VCaP (cell line): ENCODE data around the gene ARHGAP26.

ENCODE experiments used
- H3K27ac ChIP-seq: fragments of 450-650 bp; 2 replicates; pipeline ENCODE4 v1.5.1; 2017
- CTCF ChIP-seq: fragments of 450-650 bp; conservative IDR thresholded peaks from 2 replicates; pipeline ENCODE4 v1.5.1; 2017; ENCODE audit warnings: mild to moderate bottlenecking, moderate library complexity

ARHGAP26 gene

GRCh38 chr5:143004361-143005145, 234.4 kb downstream of the ARHGAP26 start:
- no peak overlapping the region for H3K27ac ChIP-seq
- no peak for TF ChIP-seq CTCF

DNA sequence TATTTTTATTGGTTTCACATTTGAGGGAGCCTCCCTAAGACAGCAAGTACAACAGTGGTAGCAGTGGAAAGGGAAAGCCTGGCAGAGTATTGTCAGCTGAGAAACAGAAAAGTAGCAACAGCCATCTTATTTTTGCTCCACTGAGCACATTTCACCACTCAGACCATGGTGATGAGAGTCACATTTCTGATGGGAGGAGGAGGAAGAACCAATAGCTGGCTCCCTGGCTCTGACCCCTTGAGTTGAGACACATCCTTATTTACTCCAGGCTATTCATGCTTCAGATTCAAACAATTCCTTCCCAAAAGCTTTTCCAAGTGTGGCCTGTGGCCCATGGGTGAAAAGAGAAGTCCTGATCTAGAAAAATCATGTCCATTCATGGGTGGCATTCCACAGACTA, 236.3 kb downstream of the ARHGAP26 start:
- no peak overlapping the region for H3K27ac ChIP-seq
- TF ChIP-seq CTCF: no peak

DNA sequence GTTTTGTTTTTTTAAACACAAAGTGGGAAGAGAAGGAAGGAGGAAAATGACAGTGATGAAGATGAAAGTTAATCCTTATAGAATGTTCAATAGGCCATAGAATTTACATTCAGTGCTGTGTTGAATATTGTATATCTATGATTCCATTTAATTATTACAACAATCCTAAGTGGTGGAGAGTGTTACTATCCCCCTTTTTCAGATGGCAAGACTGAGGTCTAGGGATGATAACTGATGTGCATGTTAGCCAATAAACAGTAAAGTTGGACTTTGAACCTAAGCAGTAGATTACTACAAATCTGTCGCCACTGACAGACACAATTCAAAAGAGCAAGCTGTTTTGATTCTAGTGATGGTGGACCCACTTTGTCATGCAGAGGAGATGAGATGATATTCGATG, 237.9 kb downstream of the ARHGAP26 start:
- H3K27ac ChIP-seq: no peak overlapping the region
- TF ChIP-seq CTCF: no peak

DNA sequence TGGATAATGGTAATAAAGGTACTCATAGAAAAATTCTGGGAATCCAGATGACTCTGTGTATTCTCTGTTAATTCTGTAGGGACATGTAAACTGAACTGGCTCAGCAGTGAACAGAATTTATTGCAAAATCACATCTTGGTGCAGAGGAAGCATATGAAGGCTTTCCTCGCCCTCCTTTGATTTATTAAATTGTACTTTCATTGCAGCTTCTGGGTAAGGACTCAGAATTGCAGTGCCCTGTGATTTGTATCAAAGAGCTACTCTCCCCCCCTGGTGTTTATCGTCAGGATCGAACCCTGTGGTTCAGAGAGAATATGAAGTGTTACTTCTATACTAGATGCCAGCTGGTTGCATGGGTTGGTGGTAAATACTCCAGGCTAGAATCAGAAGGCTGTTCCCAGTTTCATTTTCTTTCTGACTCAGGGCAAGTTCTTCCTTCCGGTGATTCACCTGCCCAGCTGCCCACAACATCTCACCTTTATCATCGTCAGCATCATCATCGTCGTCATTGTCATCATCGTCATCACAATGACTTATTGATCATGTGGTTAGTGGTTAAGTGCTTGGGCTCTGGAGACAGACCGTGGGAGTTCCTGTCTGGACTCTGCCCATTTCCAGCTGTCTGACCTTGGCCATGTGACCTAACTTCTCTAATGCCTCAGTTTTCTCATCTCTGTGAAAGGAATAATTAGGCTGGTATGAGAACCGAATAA, 238.8 kb downstream of the ARHGAP26 start:
- no peak overlapping the region for H3K27ac ChIP-seq
- no peak for TF ChIP-seq CTCF

- no peak overlapping the region for H3K27ac ChIP-seq
- TF ChIP-seq CTCF: no peak
These were observed 240.2 kb downstream of the ARHGAP26 start for GRCh38 chr5:143010351-143010750.

DNA sequence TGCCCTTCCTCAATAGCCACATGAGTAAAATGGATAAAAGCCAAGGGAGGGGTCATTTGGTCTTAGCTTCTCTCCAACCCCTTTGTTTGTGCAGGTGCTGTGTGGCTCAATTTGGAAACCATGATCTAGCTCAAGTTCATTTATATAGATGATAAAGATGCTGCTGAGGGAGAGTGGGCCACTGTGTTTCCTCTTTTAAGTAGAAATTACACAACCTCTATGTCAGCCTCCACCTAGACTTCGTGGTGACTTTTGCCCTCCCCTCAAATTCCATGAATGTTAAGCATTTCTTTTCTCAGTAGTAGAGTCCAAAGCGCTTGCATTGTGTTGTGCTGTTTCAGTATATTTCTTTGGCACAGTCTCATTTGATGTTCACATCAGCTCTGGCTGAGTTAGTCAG, 241.4 kb downstream of the ARHGAP26 start:
- H3K27ac ChIP-seq: no peak overlapping the region

More for the DNA sequence above, 241.4 kb downstream of the ARHGAP26 start:
- no peak for TF ChIP-seq CTCF
